GM19035 (cell line): ENCODE measurements around the gene RMC1.
A peak's percentile ranks its signal among the peaks of the same experiment; 100 is the strongest.
"Not testable (repeated sequence)": the region's sequence is repeated elsewhere in the genome, so short reads cannot be mapped to it uniquely, and the experiment has no call there.

Experiments used
- ATAC-seq: cut with Tn5 transposase; IDR thresholded peaks from one replicate; pipeline ENCODE4 v1.9.1; 2021; ENCODE audit not compliant: unreplicated experiment

Gene RMC1

DNA sequence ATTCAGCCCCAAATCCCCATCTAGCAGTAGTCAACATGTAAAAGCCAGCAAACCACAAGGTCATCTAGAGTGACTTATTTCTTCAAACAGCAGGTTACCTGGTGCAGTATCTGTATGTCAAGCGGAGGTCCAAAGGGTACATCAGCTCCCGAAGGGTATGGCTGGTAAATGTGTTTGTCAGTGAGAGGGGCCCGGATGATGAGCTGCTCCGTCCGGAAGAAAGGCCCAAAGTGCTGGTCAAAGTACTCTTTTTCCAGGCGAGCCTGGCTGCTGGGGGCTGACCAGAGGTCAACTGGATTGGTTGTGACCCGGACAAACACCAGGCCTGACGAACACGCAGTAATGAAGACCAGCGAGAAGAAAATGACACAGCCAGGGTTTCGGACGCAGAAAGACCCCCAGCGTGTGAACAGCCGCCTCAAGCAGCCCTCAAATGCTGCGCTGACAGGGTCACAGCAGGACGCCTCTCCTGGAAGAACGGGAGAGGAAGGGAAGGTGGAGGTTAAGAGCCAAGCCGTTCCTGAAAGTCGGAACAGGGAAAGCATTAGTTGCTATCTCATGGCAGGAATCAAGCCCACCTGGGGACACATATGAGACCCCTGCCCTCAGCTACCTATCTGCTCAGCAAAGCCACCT lies 53.0 kb downstream of the RMC1 start:
- ATAC-seq, result no peak

DNA sequence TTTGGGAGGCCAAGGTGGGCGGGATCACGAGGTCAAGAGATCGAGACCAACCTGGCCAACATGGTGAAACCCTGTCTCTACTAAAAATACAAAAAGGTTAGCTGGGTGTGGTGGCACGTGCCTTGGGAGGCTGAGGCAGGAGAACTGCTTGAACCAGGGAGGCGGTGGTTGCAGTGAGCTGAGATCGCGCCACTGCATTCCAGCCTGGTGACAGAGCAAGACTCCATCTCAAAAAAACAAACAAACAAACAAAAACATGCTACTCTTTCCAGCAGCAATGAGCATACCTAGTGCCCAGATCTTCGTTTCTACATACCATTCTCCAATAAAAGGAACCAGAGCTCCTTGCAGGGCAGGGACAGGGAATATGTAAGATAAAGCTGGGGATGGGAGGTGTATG lies 54.2 kb downstream of the RMC1 start:
- not testable (repeated sequence) for ATAC-seq

DNA sequence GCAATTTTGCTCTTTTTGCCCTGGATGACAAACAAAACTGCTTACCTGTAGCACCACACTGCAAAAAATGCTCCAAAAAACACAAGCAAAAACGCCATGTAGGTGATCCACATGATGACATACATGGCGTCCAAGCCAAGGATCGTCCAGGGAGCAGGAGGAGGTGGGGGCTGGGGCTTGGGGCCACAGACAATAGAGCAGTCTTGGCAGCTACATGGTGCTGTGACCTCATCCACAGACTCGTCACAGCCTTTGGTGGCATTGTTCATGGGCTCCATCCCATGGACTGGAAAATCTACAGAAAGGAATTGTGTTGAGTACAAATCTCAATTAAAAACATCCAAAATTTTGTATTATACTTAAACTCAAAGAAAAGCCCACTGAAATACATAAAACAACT lies 56.9 kb downstream of the RMC1 start:
- no peak for ATAC-seq

DNA sequence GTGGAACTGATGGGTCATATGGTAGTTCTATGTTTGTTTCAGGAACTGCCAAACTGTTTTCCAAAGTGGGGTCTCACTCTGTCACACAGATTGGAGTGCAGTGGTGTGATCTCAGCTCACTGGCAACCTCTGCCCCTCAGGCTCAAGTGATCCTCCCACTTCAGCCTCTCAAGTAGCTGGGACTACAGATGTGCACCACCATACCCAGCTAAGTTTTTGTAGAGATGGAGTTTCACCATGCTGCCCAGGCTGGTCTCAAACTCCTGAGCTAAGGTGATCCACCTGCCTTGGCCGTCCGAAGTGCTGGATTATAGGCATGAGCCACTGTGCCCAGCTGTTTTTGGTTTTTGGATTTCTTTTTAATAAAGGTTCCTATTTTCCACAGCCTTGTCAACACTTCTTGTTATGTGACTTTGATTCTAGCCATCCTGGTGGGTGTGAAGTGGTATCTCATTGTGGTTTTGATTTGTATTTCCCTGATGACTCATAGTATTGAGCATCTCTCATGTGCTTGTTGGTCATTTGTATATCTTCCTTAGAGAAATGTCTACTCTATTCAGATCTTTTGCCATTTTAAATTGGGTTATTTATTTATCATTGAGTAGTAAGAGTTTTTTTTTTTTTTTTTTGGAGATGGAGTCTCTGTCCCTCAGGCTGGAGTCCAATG lies 60.2 kb downstream of the RMC1 start:
- no peak for ATAC-seq

DNA sequence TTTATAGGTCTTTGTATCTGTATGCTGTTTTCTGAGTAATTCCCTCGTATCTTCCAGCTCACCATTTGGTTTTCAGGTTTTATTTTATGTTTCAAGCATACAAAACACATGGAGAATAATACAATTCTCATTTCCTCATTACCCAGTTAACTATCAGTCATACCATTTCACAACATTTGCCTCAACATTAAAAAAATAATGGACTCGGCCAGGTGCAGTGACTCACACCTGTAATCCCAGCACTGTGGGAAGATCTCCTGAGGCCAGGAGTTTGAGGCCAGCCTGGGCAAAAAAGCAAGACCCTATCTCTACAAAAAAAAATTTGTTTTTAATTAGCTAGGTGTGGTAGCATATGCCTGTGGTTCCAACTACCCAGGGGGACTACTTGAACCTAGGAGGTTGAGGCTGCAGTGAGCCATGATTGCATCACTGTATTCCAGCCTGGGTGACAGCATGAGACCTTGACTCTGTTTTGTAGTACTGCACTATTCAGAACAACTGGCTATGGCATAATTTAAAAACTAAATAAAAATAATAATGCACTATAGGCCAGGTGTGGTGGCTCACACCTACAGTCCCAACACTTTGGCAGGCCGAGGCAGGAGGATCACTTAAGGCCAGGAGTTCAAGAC lies 62.7 kb downstream of the RMC1 start:
- no peak for ATAC-seq

DNA sequence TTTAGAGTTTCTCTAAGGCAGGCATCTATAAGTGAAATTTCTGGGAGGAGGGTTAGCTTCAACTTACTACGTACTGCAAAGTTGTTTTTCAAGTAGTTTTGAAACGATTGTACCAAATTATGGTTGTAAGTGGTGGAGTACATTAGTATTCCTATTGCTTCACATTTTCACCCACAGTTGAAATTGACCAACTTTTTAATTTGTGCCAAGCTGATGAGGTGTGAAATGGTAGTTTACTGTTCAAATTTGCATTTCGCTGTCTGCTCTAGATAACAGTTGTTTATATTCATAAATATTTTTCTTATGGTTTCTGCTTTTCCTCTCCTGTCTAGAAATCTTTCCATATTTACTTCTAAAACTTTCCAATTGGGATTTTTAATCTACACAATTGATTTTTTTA lies 64.4 kb downstream of the RMC1 start:
- ATAC-seq, result no peak

DNA sequence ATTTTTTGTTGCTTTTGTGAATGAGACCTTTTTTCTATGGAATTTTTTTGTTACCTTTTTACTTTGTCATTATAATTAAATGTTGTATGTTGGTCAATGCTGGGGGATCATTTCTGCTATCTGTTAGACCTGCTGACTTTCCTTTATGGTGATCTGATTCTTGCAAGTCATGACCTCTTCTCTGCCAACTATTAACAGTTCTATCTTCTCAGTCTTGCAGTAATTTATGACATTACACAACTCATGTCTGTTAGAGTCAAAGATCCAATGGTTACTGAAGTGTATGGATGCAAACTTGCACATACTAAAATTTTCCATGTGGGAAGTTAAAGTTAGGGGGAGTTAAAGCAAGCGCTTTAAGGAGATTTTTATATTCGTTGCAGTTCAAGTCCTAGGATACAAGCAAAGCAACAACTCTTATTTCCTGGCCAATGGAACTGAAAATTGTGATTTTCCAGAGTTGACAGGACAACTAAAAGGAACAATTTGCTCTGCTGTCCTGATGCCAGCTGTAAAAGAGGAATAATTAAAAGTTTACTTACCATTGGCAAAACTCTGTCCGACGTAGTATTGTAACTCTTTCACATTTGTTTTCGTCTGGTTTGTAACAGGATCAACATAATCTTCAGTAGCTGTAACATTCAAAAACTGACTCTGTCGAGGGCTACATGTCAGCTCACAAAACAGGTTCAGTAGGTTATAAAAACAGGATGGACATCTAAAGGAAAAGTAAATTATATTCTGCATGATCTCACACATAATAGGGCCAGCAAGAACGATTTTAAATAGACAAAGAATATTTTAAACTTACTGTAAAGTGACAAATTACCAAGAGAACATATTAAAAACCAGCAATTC lies 65.2 kb downstream of the RMC1 start:
- no peak for ATAC-seq

DNA sequence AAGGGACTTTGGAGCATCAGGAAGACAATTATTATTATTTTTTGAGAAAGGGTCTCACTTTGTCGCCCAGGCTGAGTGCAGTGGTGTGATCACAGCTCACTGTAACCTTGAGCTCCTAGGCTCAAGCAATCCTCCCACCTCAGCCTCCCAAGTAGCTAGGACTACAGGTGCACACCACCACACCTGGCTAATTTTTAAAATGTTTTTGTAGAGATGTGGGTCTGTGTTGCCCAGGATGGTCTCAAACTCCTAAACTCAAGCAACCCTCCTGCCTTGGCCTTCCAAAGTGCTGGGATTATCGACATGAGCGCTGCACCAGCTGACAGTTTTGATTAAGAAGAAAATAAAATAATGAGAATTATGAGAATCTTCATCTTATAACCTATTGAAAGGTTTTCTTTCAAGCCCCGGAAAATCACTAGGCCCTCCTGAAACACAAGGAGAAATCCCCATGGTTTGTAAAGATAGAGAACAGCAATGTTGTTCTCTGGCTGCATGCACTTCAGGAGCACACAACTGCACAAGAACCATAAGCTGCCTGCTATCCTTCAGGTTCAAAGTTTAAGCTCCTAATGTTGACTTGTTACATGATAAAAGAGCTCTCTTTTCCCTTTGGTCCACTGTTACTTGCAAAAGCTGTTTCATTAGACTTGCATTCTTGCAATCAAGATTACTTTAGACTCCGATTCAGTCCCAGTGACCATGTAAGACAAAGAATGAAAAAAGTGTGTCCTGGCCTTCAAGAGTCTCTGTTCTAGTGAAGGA lies 66.2 kb downstream of the RMC1 start:
- no peak for ATAC-seq

DNA sequence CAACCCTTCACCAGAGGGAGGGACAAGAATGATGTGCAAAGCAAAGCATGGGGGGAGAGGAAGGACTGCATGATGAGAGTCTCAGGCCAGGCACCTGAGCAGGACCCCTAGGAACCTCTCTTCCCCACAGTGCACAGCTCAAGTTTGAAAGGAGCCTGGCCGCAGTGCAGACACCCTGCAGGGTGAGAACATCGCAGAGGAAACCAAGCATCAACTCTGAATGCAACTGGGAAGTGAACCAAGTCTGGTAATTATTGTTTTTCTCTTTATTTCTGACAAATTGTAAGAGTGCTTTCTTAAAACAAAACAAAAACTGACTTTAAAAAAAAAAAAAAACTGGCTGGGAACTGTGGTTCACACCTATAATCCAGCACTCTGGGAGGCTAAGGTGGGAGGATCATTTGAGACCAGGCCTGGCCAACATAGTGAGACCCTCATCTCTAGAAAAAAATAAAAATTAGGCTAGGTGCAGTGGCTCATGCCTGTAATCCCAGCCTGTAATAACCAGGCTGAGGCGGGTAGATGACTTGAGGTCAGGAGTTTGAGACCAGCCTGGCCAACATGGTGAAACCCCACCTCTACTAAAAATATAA lies 67.7 kb downstream of the RMC1 start:
- no peak for ATAC-seq

DNA sequence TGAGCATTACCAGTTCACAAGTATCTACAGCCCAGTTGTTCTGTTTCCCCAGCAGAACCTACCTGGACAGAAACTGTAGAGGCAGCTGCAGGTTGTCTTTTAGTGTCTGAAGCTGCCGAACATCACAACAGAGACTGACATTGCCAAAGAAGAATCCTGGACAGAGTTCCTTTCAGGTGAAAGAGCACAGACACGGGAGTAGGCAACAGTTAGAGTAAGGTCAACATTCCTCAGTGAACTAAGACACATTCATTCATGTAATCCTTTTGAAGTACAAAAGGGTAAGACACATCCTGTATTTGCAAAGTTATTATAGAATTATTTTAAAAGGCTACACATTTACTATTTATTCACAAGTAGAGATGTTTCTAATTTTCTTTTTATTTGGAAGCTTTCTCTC lies 68.7 kb downstream of the RMC1 start:
- ATAC-seq, result no peak

DNA sequence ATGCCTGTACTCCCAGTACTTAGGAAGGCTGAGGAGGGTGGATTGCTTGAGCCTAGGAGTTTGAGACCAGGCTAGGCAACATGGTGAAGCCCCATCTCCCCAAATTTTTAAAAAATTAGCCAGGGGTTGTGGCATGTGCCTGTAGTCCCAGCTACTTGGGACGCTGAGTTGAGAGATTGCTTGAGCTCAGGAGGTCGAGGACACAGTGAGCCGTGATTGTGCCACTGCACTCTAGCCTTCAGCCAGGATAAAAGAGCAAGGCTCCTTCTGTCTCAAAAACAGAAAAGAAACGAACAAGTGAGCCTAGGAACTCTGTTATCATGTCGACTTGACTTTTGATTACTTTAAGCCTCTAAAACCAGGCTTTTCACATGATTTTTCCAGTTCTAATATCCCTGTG lies 69.3 kb downstream of the RMC1 start:
- ATAC-seq, result no peak

DNA sequence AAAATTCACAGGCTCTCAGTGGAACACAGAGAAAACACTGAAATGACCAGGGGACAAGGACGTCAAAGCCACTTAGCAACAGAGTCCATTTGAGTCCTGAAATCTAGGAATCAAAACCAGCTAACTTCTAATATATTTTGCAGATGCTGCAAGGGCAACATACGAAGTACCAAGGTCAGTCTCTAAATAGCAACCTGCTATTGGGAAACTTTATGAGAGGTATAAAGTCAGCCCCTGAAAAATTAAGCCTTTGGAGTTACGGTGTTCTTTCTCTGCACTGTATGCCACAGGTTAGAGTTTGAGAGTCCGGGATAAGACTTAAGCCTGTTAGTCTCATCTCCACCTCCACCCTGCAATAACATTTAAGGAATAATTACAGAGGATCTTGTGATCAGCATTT lies 69.7 kb downstream of the RMC1 start:
- ATAC-seq, result no peak

DNA sequence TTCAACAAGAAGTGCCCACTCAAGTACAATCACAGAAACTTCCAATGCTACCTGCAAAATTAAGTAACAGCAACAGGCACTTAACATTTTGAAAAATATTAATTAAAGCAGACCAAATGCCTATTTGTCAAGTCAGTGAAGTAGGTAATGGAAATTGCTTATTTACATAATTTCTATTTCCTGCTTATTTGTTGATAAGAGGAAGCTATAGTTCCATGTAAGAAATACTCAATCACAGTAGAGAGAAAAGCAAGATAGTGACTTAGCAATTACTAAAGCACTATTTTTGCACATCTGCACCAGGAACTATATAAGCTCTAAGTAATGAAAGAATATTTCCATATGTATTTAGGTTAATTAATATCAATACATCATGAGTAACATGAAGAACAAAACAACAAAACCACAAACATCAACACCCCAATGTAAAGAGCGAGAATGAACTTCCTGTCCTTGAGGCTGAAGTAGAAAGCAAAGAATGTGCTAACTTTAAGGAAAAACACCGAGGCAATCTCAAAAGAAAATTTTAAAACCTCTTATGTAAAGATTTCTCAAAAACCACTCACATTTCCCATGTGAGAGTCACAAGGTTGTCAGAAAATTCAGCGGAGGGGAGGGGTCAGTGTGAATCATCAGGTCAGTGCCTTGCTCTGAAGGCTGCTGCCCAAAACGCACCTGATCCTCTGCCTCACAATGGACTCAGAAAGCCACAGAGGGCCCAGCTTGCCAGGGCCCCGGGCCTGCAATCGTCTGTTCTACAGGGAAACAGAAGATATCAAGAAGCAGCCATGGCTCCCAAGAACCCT lies 70.5 kb downstream of the RMC1 start:
- peak; percentile 64 for ATAC-seq

DNA sequence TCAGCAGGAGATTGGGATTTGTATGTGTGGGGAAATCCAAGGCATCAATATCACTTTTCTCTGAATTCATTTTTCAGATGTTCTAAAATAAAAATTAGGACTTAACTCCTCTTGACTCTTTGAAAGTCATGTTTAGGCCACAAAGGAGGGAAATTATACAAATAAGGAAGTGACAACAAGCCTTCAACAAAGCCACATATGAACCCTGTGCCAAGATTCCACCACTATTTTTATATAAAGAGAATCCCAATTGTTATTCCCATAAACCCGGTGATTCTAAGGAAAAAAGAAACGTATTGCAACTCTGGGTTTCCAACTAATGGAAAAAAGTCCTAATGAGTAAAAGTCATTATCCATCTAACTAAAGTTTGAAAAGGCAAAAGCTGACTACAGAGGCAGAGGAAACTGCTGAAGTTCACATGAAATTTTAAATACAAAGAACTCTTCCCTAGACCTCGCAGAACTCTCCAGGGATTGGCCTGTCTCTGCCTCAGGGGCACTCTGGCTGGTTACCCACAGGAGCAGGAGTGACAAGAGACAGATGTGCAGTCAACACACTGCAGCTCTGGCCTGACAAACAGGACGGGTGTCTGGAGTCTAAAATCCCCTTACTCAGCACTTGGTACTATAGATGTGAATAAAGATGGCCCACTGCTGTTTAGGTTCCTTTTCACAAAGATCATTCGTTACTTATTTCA lies 71.4 kb downstream of the RMC1 start:
- no peak for ATAC-seq

DNA sequence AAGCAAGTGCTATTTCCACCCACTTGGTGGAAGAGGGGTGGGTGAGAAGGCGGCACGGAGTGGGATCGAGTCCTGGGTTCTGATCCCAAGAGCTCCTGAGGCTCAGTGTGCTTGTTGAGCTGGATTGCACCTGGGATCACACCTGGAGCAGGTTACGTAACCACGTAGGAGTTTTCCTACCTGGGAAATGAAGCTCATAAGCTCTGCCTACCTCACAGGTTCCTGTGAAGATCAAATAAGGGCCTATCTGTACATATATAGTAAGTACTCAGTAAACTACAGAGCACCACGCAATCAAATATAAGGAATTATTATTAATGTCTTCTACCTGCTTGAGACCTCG lies 72.0 kb downstream of the RMC1 start:
- no peak for ATAC-seq

DNA sequence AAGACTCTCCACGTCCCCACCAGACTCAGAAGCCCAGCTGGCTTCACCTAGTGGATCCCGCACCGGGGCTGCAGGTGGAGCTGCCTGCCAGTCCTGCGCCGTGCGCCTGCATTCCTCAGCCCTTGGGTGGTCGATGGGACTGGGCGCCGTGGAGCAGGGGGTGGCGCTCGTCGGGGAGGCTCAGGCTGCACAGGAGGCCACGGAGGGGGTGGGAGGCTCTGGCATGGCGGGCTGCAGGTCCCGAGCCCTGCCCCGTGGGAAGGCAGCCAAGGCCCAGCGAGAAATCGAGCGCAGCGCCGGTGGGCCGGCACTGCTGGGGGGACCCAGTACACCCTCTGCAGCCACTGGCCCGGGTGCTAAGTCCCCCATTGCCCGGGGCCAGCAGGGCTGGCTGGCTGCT lies 74.2 kb downstream of the RMC1 start:
- ATAC-seq, result not testable (repeated sequence)

DNA sequence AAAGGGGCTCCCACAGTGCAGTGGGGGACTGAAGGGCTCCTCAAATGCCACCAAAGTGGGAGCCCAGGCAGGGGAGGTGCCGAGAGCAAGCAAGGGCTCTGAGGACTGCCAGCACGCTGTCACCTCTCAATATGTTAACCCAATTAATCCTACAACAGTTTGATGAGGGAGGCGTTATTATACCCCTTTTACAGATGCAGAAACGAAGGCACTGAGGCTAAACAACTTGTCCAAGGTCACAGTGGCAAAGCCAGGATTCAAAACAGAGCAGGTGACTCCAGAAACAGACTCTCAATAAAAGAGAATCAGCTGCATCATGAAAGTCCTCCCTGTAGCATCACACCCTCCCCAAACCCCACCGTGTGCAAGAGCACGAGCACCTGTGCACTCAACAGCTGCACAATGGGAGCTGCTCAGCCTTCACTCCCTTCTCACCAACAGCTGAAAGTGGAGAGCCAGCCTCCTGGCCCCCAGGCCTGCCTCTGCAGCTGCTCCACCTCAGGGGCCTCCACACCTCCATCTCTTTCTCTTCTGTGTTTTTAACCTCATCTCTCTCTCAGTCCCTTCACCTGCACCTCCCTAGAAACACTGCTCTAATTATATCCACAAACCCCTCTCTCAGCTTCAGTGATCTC lies 74.9 kb downstream of the RMC1 start:
- no peak for ATAC-seq

DNA sequence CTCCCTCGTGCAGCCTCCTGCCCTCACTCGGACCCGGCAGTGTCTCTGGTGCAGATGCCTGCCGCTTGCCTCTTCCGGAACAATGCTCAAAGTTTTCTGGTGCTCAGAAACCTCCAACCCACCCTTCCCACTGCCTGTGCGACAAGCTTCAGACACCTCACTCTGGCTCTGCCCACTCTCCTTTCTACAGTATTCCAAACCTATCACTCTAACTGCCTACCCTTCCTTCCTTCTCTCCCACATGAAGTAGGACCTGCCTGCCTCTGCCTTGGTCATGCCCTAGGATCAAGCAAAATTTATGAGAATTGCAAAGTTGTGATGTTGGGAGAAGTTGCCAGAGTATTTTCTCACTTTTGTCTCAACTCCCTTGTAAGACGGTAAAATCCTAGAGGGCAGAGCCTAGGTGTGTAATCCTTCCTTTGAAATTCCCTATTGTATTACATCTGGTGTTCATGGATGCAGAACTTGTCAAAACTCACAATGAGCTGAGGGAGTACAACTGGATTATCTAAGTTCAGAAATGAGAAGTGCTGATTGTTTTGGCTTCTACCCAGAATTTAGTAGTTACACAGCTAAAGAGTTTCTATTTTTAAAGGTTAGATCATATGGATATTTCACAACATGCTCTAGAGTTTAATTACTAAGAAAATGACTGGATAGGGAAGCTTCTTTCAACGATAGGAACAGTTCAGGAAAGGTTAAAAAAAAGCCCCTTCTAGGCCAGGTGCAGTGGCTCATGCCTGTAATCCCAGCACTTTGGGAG lies 75.8 kb downstream of the RMC1 start:
- ATAC-seq, result no peak
